Fibroblast of peridontal ligament (primary cell): ENCODE results near the gene TMEM163.

Experiments used
- DNase-seq: peaks from one replicate; pipeline ENCODE4 v3.0.0-alpha.2; 2010; ENCODE audit errors: extremely low read depth

TMEM163 gene

DNA sequence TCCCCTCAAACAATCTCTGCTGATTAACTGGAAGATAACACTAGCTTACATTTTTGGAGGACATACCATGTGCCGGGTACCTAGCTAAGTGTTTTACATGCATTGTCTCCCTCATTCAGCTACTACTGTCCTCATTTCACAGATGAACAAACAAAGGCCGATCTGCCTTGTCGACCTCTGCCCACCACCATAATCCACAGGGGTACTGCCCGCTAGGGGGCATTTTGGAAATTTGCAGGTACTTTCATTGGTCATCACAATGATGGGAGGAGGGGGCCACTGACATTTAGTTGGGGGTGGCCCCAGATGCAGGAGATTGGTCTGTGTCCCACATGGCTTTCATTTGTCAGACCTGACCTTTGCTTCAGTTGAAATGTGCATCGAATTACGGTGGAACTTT lies 3.9 kb upstream of the TMEM163 start:
- DNase-seq: no peak

DNA sequence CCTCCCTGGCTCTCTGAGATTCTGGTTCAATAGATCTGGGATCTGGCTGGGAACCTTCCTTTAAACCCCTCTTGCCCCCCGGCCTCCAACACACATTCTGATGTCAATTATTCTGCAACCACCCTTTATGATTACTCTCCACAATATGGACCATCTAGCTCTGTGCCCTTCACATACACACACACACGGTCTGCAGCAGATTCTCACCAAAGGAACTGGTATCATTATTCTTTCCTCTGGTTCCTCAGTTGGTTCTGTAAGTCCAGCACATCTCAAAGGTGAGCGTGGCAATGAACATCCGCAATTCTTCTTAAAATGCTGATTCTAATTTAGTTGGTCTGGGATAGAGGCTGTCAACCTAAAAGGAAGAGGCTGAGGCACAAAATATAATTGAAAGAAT lies 2.8 kb upstream of the TMEM163 start:
- no peak for DNase-seq

DNA sequence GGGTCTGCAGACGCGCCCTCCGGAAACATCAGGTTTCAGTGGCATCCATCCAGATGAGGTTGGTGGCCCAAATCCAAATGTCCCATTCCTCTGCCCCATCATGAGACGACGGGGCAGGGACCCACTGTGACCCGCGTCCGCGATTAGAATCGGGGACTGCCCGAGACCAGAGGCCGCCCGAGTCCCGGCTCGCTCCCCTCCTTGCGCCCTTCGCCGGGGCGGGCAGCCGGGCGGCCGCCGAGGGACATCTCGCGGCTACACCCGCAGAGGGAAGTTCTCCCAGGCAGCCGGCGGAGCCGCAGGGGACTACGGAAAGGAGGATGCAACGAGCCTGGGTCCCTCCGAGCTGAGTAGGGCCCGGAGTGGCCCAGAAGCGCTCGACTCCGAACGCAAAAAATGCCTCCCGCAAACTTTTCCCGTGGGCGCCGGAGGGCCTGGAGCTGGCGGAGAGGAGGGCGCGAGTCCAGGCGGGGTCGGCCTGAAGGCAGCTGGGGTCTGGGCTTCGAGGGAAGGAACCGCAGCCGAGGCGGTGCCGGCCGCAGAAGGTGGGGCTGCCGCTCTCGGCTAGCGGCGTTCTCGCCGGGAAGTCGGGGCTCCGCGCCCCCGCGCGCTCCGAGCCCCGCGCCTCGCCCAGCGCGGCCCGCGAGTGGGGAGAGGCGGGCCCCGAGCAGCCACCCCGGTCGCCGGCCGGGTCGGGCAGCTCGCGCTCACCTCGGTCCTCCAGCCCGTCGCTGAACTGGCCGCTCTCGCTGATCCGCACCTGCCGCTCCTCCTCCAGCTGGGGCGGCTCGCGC lies 580 bp downstream of the TMEM163 start:
- no peak for DNase-seq

GRCh38 chr2:134717286-134718022 lies 1.3 kb downstream of the TMEM163 start:
- no peak for DNase-seq

- no peak for DNase-seq
These were observed 2.0 kb downstream of the TMEM163 start for GRCh38 chr2:134716721-134717243.

GRCh38 chr2:134715932-134716643 lies 2.7 kb downstream of the TMEM163 start:
- no peak for DNase-seq

- DNase-seq: no peak
These were observed 4.6 kb downstream of the TMEM163 start for GRCh38 chr2:134714228-134714627.

GRCh38 chr2:134713606-134714005 lies 5.2 kb downstream of the TMEM163 start:
- DNase-seq: no peak

- no peak for DNase-seq
These were observed 5.6 kb downstream of the TMEM163 start for GRCh38 chr2:134713176-134713575.

DNA sequence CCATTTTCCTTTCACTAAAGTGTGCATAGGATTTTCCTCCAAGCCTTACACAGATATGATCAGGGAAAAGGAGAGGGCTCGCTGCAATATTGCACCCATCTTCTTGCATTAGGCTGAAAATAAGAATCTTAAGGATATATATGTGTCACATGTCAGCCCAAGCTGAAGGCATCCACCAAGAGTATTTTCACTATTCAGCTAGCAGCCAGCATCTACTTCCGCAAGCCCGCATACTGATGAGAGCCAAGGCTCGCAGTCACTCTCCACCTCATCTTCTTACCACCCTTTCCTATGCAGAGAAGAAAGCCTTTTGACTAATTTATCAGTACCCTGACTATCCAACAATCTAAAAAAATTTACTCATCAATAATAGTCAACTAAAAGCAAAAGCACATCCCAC lies 6.1 kb downstream of the TMEM163 start:
- DNase-seq: no peak

DNA sequence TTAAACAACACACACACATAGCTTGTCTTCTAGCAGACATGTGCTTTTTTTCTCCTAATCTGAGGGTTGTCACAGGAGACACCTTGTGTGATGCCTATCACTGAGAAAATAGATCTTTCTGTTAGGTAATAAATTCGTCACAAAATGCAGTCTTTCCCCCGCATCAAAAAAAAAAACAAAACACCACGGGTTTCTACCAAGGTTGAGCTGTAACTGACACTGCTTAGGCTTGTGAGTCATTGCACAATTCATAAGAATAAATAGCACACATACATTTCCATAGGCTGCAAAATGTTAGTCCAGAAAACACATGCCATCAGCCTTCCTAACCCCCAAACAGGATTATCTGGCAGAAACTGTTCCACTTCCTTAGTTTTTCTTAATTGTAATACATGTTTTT lies 6.5 kb downstream of the TMEM163 start:
- DNase-seq: no peak

DNA sequence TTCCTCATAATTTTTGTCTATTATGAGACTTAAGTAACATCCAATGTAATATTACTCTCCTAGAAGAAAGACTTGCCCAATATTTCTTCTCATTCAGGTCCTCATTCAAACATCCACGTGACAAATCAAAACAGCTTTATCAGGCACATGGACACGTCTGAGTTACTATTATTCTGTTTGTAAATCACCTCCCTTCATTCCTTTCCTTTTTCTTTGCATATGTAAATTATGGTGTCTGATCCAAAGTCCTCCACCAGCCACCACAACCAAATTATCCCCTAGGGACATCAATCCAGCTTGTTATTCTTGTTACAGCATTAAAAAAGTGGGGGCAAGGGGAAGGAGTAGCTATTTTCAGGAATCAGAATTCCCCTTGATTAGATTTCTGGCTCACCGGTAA lies 7.1 kb downstream of the TMEM163 start:
- no peak for DNase-seq

DNA sequence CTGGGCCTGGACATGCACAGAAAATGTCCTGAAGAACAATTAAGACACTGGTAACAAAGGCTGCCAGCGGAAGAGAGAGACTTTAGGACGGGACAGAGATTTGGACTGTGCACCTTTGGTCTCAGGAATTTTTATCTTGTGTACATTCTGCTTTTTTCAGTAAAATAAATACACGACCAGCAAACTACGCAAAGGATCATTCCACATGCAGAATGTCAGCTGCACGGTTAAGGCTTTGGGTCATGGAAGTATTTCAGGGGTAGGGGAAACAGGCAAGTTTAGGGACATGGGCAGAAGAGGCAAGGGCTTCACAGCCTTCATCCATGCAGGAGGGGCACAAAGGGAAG lies 11.5 kb downstream of the TMEM163 start:
- no peak for DNase-seq

DNA sequence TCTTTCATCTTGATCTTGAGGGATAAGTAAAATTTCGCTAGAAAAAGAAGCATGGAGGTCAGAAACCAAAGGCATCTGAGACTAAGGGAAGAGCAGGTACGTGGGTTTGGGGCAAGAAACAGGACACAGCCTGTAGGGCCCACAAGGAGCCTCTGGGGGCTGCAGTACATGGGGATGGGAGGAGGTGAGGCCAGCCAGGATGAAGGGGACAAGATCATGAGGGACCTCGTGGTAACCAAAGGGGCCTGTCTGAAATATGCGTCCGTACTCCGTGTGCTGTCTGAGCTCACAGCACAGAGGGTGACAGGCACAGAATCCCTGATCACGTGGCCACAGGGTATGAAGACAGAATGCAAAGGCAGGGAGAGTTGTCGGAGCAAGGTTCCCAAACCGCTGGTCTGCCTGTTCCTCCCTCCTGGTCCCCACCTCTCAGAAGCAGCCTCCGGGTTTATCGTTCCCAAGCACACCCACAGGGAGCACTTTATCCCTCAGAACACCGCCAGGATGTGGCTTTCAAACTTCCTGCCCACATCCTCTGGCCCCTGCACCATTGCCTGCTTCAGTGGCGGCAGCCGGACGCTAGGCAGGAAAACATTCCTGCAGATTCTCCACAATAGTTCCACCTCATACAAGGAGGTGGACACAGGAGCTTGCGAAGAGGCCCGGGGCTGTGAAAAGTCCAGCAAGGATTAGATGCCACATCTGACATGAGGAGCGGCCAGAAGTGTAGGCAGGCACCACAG lies 12.0 kb downstream of the TMEM163 start:
- DNase-seq: no peak

GRCh38 chr2:134705861-134706586 lies 12.8 kb downstream of the TMEM163 start:
- no peak for DNase-seq

DNA sequence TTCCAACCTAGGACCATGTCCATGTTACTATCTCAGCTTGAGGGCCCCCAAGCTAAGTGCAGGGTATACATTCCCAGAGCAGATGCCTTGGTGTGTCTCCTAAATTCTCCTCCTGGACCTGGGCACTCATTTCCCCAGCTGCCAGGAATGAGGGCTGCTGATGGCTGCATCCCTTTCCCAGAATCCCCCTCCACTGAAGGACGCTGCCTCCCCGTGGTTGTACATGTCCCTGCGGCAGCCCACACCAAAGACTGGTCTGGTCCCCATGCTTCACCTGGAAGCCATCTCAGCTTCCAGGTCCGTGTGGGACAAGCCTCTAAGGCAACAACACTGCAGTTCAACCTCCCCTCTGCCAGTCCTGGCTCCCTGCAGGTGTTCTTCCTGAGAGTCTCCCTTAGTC lies 14.6 kb downstream of the TMEM163 start:
- DNase-seq: no peak

- no peak for DNase-seq
These were observed 15.4 kb downstream of the TMEM163 start for GRCh38 chr2:134703426-134703825.

- no peak for DNase-seq
These were observed 18.1 kb downstream of the TMEM163 start for GRCh38 chr2:134700730-134701129.

DNA sequence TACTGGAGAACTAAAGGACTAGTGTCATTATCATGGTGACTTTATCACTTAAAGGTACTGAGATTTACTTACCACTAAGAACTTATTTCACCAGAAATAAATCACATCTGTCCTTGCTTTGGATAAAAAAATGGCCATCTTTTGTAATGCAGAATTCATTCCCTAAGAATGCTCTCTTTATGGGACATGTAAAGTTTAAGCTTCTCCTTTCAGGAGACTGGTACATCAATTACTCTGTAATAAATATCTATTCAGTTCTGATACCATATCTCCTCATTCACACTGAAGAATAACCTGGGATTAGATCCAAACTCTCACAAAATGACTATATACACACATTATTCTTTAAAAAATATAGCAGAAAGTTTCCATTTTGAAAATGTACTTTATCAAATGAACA lies 24.4 kb downstream of the TMEM163 start:
- DNase-seq: no peak

- DNase-seq: no peak
These were observed 25.2 kb downstream of the TMEM163 start for GRCh38 chr2:134693359-134694330.
